GM13977 (cell line): ENCODE data around the gene HOXD9.
A peak's percentile ranks its signal among the peaks of the same experiment; 100 is the strongest.

ENCODE experiments used
- DNase-seq: peaks from one replicate; pipeline ENCODE4 v3.0.0; 2012; ENCODE audit warnings: low spot score
- CTCF ChIP-seq: IDR thresholded peaks from 2 replicates; pipeline ENCODE4 v1.5.1; 2012; ENCODE audit warnings: mild to moderate bottlenecking, control low read depth; ENCODE audit not compliant: insufficient read depth; ENCODE audit errors: extremely low read depth, missing control alignments
- in situ Hi-C: fragments of 300-500 bp; cut with MboI; formaldehyde crosslinking; loops from one replicate; pipeline ENCODE4 v1.12.0; 2022; ENCODE audit warnings: low sequenced_read_pairs, low pct_unique_long_range_greater_than_20kb, mixed read lengths, inconsistent platforms; ENCODE audit not compliant: unreplicated experiment

Gene HOXD9

DNA sequence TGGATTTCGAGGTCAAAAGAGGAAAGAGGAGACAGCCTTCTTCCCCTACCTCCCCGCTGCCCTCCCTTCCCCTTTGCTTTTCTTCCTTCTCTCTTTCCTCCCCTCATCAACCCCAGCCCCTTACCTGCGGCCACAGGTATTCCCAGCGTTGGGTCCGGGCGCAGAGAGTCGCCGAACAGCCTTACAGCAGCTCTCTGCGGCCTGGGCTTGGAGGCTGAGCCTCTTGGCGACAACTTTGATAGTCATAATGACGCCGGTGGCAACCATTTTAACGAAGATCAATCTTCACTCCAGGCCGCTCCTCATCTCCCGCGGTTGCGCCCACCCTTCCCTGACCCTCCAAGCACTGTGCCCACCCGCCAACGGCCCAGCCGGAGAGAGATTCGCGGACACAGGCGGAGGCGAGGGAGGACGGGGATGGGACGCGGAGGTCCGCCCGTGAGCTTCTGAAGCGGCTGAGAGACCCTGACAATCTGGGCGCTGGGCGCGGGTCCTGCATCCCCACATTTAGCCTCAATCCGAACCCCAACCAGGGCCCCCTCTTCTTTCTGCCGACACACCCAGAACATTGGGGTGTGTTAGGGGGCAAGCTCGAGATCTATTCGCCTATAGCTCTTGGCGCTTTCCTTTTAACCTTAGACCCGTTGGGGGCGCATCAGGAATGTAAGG is 37.3 kb upstream of the HOXD9 start:
- DNase-seq, result peak; percentile 33
- in situ Hi-C loops, result loop anchor here (25.0 kb wide), 2 partner anchors 398 to 1748 kb away; partner anchors contain the start of gene SP9
- no peak for TF ChIP-seq CTCF

GRCh38 chr2:176085861-176086771 is 36.4 kb upstream of the HOXD9 start:
- peak; percentile 62 for TF ChIP-seq CTCF
- peak; percentile 64 for DNase-seq
- in situ Hi-C loops, result loop anchor here (25.0 kb wide), 2 partner anchors 399 to 1749 kb away; partner anchors contain the start of gene SP9

GRCh38 chr2:176087330-176088047 is 35.0 kb upstream of the HOXD9 start:
- in situ Hi-C loops, result loop anchor here (25.0 kb wide), 2 partner anchors 400 to 1750 kb away; partner anchors contain the start of gene SP9
- TF ChIP-seq CTCF, result no peak
- no peak for DNase-seq

DNA sequence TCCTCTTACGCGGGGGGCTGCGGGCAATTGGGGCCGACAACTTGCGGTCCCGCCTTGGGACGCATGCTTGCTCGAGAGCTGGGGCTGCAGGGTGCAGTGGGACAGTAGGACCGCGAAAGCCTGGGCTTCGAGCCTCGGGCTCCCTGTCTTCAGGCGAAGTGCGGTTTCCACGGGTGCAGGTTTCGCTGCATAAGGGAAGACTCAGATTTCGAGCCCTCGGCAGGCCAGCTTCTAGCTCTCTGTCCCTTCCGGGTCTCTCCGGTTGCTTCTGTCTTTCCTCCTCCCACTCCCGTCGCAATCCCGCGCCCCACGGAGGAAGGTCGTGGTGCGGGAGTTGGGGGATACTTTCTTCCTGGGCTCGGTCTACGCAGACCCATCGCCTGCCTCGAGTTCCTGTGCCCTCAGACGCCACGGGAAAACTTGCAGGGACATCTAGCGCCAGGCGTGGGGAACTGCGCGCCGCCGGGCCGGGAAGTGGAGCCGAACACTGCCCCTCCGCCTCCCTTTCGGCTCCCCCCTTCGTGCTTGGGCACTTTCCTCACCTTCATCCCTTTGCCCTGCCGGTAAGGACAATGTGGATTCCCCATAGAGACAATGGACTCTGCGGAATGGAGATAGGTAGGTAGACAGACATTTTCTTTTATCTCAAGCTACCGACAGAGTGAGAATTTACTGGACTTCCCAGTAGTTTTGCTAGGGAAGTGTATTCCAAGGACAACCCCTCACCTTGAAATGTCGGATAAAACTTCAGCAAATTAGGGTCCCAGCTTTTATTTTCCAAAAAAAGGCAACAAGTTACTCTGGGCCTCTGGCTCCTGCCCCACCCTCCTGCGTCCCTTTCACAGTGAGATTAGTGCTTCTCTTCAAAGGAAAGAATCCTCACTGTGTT is 34.2 kb upstream of the HOXD9 start:
- in situ Hi-C loops, result loop anchor here (25.0 kb wide), 2 partner anchors 401 to 1751 kb away; partner anchors contain the start of gene SP9
- DNase-seq, result peak; percentile 71
- TF ChIP-seq CTCF, result peak; percentile 87

DNA sequence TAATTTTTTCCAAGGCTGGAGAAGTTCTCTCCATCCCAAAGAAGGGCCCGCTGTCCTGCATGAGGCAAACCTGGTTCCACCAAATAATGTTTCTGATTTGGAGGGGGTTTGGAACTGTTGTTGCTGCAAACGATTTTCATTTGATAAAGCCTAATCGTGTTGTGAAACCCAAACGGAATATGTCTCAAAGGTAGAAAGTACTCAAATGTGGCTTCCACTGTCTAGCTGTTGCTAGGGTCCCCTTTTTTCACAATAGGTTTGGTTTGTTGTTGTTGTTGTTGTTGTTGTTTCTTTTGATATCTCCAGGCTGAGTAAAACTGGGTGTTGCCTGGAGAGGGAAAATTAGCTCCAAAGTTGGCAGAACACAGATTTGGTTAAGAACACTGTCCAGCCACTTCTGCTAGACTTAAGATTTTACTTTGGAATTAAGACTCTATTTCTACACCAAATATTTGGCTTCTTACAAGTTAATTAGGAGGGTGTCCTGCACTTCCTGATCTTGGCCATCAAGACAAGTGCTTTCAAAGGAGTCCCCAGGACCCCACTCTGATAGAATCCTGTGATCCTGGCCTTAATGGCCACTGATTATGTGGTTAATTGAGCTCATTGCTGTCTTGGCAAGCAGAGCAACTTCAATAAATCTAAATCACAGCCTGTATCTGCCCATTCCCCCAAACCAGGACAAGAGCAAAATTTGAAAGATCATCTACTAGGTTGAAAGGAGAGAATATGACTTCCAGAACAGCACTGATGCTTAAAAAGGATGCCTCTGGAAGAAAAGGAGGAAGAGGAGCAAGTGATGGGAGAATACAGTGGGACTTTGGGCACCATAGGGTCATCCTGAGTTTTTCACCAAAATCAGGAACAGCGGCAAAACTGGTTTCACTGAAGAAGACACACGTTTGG is 33.3 kb upstream of the HOXD9 start:
- no peak for TF ChIP-seq CTCF
- in situ Hi-C loops, result loop anchor here (25.0 kb wide), 2 partner anchors 402 to 1752 kb away; partner anchors contain the start of gene SP9

More for the DNA sequence above, 33.3 kb upstream of the HOXD9 start:
- DNase-seq, result no peak
